K562 (cell line): Measurements from ENCODE around the gene PTK7. TPM values are rescaled to one million over a fixed set of nuclear protein-coding genes. Genes with fewer than 3 reads are reported as not detected.

Source experiments
- ATAC-seq: fragments of 200-7000 bp; cut with Tn5 transposase; 3 replicates; pipeline ENCODE4 v1.9.1; 2020; ENCODE audit warnings: moderate library complexity
- BruUV-seq: library from RNA; stranded (reverse); fragments of 400-500 nt; replicated peaks from 2 replicates; lab custom pipeline; 2021; lab: Mats Ljungman, UMichigan
- CTCF ChIA-PET: fragments of 300-600 bp; formaldehyde crosslinking; extraction: SDS; loops from one replicate; lab custom pipeline; 2021; ENCODE audit warnings: low intra/inter-chr PET ratio; lab: Yijun Ruan, JAX
- POLR2A ChIA-PET: fragments of 300-600, 350-650 bp; sonication (Branson Sonifier 250); formaldehyde crosslinking; extraction: SDS; loops from one replicate; lab custom pipeline; 2021; ENCODE audit warnings: antibody characterized with exemption, inconsistent platforms; lab: Yijun Ruan, JAX
- DNase-seq, 4 experiments: peaks; one replicate each; pipeline versions ENCODE4 v3.0.0 to v3.0.0-alpha.2; 2011 to 2018; ENCODE audit warnings: low spot score in 3 of 4, mixed read lengths in 3 of 4; ENCODE audit errors: extremely low read depth in 1 of 4
- FAIRE-seq: peaks from 2 replicates; lab custom pipeline; 2011; peaks lifted over from hg19 to GRCh38; lab: Jason Lieb, UNC
- H2AFZ ChIP-seq: 2 replicates; pipeline ENCODE4 v1.6.0; 2011; ENCODE audit warnings: low read depth, low read length, control low read depth, inconsistent platforms
- H3K27ac ChIP-seq: fragments of 200-600 bp; 3 replicates; pipeline ENCODE4 v1.8.0; 2011; ENCODE audit warnings: low read depth, mild to moderate bottlenecking, control low read depth, inconsistent platforms, low read length, moderate library complexity, mixed read lengths; ENCODE audit errors: extremely low read depth
- H3K27me3 ChIP-seq, 2 experiments: fragments of 300-600 bp in 1 of 2; 2 replicates in 1 of 2; 3 replicates in 1 of 2; pipeline versions ENCODE4 v1.6.0 to v1.8.0; 2011; ENCODE audit warnings: inconsistent platforms in 2 of 2, low read length in 2 of 2, mild to moderate bottlenecking in 1 of 2, mixed read lengths in 1 of 2, moderate library complexity in 1 of 2; ENCODE audit not compliant: control insufficient read depth in 2 of 2, insufficient read depth in 2 of 2
- H3K36me3 ChIP-seq: fragments of 300-600 bp; 3 replicates; pipeline ENCODE4 v1.8.0; 2011; ENCODE audit warnings: mild to moderate bottlenecking, low read length, inconsistent platforms; ENCODE audit not compliant: control insufficient read depth, insufficient read depth
- H3K4me1 ChIP-seq, 2 experiments: fragments of 200-600 bp in 1 of 2; replicated peaks in 1 of 2; 2 replicates in 1 of 2; 3 replicates in 1 of 2; pipeline versions ENCODE4 v1.5.1 to v1.8.0; 2011; ENCODE audit warnings: inconsistent platforms in 2 of 2, low read length in 2 of 2, mild to moderate bottlenecking in 1 of 2, mixed read lengths in 1 of 2, moderate library complexity in 1 of 2; ENCODE audit not compliant: control insufficient read depth in 2 of 2, insufficient read depth in 2 of 2
- H3K4me2 ChIP-seq: 2 replicates; pipeline ENCODE4 v1.6.1; 2011; ENCODE audit warnings: low read length, control low read depth, inconsistent platforms, mixed read lengths; ENCODE audit not compliant: insufficient read depth
- H3K4me3 ChIP-seq: fragments of 200-600 bp; sonication (generic), shearing (Covaris generic); 2 replicates; pipeline ENCODE4 v1.5.1; 2016; ENCODE audit warnings: control low read depth, inconsistent platforms
- H3K79me2 ChIP-seq: fragments of 200-600 bp; 3 replicates; pipeline ENCODE4 v1.8.0; 2011; ENCODE audit warnings: low read length, inconsistent platforms; ENCODE audit not compliant: control insufficient read depth, insufficient read depth
- H3K9ac ChIP-seq, 2 experiments: 2 replicates each; pipeline versions ENCODE4 v1.6.0 to v1.6.1; 2011; ENCODE audit warnings: low read depth in 2 of 2, low read length in 2 of 2, control low read depth in 1 of 2, inconsistent platforms in 1 of 2, mild to moderate bottlenecking in 1 of 2, mixed read lengths in 1 of 2; ENCODE audit not compliant: insufficient read depth in 1 of 2
- H3K9me1 ChIP-seq: one replicate; pipeline ENCODE4 v1.6.0; 2011; ENCODE audit warnings: inconsistent platforms, mild to moderate bottlenecking, low read length, moderate library complexity; ENCODE audit not compliant: control insufficient read depth, insufficient read depth
- H3K9me3 ChIP-seq: replicated peaks from 2 replicates; pipeline ENCODE4 v1.5.1; 2011; ENCODE audit warnings: low read depth, low read length, inconsistent platforms; ENCODE audit not compliant: control insufficient read depth, insufficient read depth
- H4K20me1 ChIP-seq: replicated peaks from 2 replicates; pipeline ENCODE4 v1.6.1; 2011; ENCODE audit warnings: low read length, inconsistent platforms, mixed read lengths; ENCODE audit not compliant: control insufficient read depth, insufficient read depth
- ADNP ChIP-seq: fragments of 200-800 bp; sonication (Bioruptor generic); IDR thresholded peaks from 2 replicates; pipeline ENCODE4 v1.6.1; 2016; ENCODE audit warnings: missing genetic modification characterization, missing compliant biosample characterization
- ARID3A ChIP-seq: IDR thresholded peaks from 2 replicates; pipeline ENCODE4 v1.6.1; 2012; ENCODE audit warnings: low read depth, low read length, improper control_type of control experiment, borderline replicate concordance
- BCOR ChIP-seq: fragments of 450-650 bp; IDR thresholded peaks from 2 replicates; pipeline ENCODE4 v1.6.1; 2016
- EP300 ChIP-seq: IDR thresholded peaks from 2 replicates; pipeline ENCODE4 v1.6.1; 2012; ENCODE audit warnings: low read length, improper control_type of control experiment
- GTF2F1 ChIP-seq: IDR thresholded peaks from 2 replicates; pipeline ENCODE4 v1.6.1; 2011; ENCODE audit warnings: low read depth, low read length, improper control_type of control experiment
- HMG20A ChIP-seq: fragments of 450-650 bp; formaldehyde crosslinking; conservative IDR thresholded peaks from 2 replicates; pipeline ENCODE4 v1.4.0; 2020; ENCODE audit warnings: mild to moderate bottlenecking, mixed read lengths
- KDM1A ChIP-seq, 2 experiments: fragments of 450-650 bp; IDR thresholded peaks; 2 replicates each; pipeline ENCODE4 v1.6.1; 2016; ENCODE audit warnings: mild to moderate bottlenecking in 2 of 2
- MAZ ChIP-seq, 2 experiments: fragments of 450-650 bp in 1 of 2; sonication (generic) in 1 of 2; formaldehyde crosslinking; IDR thresholded peaks in 1 of 2; conservative IDR thresholded peaks in 1 of 2; 2 replicates each; pipeline versions ENCODE4 v1.4.0 to v1.5.0; 2020; ENCODE audit warnings: mild to moderate bottlenecking in 1 of 2, missing genetic modification reagents in 1 of 2
- PTRF ChIP-seq: fragments of 450-650 bp; IDR thresholded peaks from 2 replicates; pipeline ENCODE4 v1.6.1; 2016; ENCODE audit warnings: mild to moderate bottlenecking, missing genetic modification characterization, missing compliant biosample characterization
- RBM17 ChIP-seq: fragments of 200-400 bp; formaldehyde crosslinking; IDR thresholded peaks from 2 replicates; pipeline ENCODE4 v1.6.1; 2017; ENCODE audit warnings: low read depth, mild to moderate bottlenecking, low read length, borderline replicate concordance
- RBM25 ChIP-seq: fragments of 200-400 bp; formaldehyde crosslinking; IDR thresholded peaks from 2 replicates; pipeline ENCODE4 v1.6.1; 2018; ENCODE audit warnings: low read length, low read depth, moderate library complexity; ENCODE audit not compliant: severe bottlenecking
- RCOR1 ChIP-seq, 2 experiments: IDR thresholded peaks; 2 replicates each; pipeline ENCODE4 v1.6.1; 2012; ENCODE audit warnings: low read depth in 2 of 2, low read length in 2 of 2, borderline replicate concordance in 1 of 2, improper control_type of control experiment in 1 of 2
- SP1 ChIP-seq: sonication (generic); formaldehyde crosslinking; IDR thresholded peaks from 2 replicates; pipeline ENCODE4 v1.8.1; 2022; ENCODE audit warnings: mild to moderate bottlenecking, missing genetic modification reagents
- THAP7 ChIP-seq: fragments of 250-450 bp; sonication (Bioruptor Pico); IDR thresholded peaks from 2 replicates; pipeline ENCODE4 v1.5.0; 2021
- ZBTB43 ChIP-seq: sonication (generic); formaldehyde crosslinking; IDR thresholded peaks from 2 replicates; pipeline ENCODE4 v1.8.0; 2023; ENCODE audit warnings: mild to moderate bottlenecking, missing genetic modification reagents
- ZNF277 ChIP-seq: fragments of 250-450 bp; sonication (Bioruptor Pico); IDR thresholded peaks from 2 replicates; pipeline ENCODE4 v1.8.0; 2022; ENCODE audit warnings: inconsistent platforms, mild to moderate bottlenecking, moderate library complexity, borderline replicate concordance
- in situ Hi-C: fragments of 300-500 bp; cut with MboI; formaldehyde crosslinking; loops from 4 replicates; pipeline ENCODE4 v1.15.0; 2018; ENCODE audit warnings: inconsistent platforms, mixed read lengths
- intact Hi-C: fragments of 100-400 bp; cut with micrococcal nuclease; formaldehyde crosslinking; loops from 2 replicates; pipeline ENCODE4 v1.14.2; 2022
- polyA plus RNA-seq, 8 experiments: library from polyadenylated mRNA; depleted of rRNA in 4 of 8; stranded (reverse) in 5 of 8; unstranded in 3 of 8; fragments of >200 nt; fragmentation: Nextera tagmentation in 2 of 8; fragmentation: Illumina TruSeq in 1 of 8; extraction: Ambion mirVana in 2 of 8; extraction: Trizol in 1 of 8; gene quantifications; 2 replicates each; pipeline versions ENCODE4 v1.2.1 to v1.2.3, GENCODE V29; 2011 to 2014; ENCODE audit warnings: inconsistent platforms in 1 of 8, missing spikeins in 1 of 8
- total RNA-seq, 7 experiments: library from RNA; depleted of rRNA in 6 of 7; stranded (reverse); fragments of >200 nt in 6 of 7; fragmentation: Illumina TruSeq in 2 of 7; extraction: Trizol in 2 of 7; gene quantifications; 2 replicates each; pipeline versions ENCODE4 v1.2.1 to v1.2.3, GENCODE V29; 2011 to 2021; ENCODE audit warnings: low replicate concordance in 1 of 7

Gene PTK7
- total and polyA plus RNA-seq, 9 of the 15 experiments (the other 6 are each of a cell fraction or from before 2014, with no cell fraction given), result 0.20 to 6.8 (median 4.2) TPM

- no peak for TF ChIP-seq ZBTB43 (CRISPR knock-in tag)
- TF ChIP-seq SP1 (CRISPR knock-in tag), result no peak
- TF ChIP-seq ARID3A, result no peak
- no peak for TF ChIP-seq GTF2F1
Measured at GRCh38 chr6:43159599-43159998, 83.5 kb downstream of the PTK7 start (continued).

- no peak overlapping the region for H3K27ac ChIP-seq
- DNase-seq, result no peak
- no peak overlapping the region for H3K9ac ChIP-seq
- TF ChIP-seq EP300 (no peak), RBM17 (no peak), HMG20A (CRISPR knock-in tag) (no peak), ZNF277 (no peak), ADNP (tag) (peak; percentile 86), THAP7 (no peak), MAZ (CRISPR knock-in tag; conservative IDR thresholded peaks at IDR 0.05 in 1 of 2, IDR thresholded peaks at IDR 0.05 in 1 of 2) (no peak), RBM25 (peak; percentile 89), KDM1A (IDR thresholded peaks at IDR 0.05) (peak in 1 of 2 experiments; percentile 62; a peak in 2 of 4 replicates), BCOR (peak; percentile 84), RCOR1 (IDR thresholded peaks at IDR 0.05; ENCODE audit: borderline replicate concordance in 1 of 2, low read depth in 2 of 2, low read length in 2 of 2) (peak in 1 of 2 experiments; percentile 64; a peak in 2 of 4 replicates), PTRF (tag) (no peak)
- TF ChIP-seq, all 486 proteins: peak for 5
- Histone ChIP-seq H3K4me3 (no peak overlapping the region), H3K4me2 (no peak overlapping the region), H3K4me1 (peaks cover 7 to 10% of the 10 kb centered on the region in 2 experiments; a peak in 4 of 5 replicates), H3K9me3 (no peaks in the 10 kb centered on the region), H3K36me3 (no peaks in the 10 kb centered on the region), H2AFZ (no peak overlapping the region), H3K79me2 (no peaks in the 10 kb centered on the region), H3K27me3 (no peaks in the 10 kb centered on the region), H3K9me1 (peaks cover 3% of the 10 kb centered on the region), H4K20me1 (no peaks in the 10 kb centered on the region)
- POLR2A ChIA-PET, result interaction anchor here (0.6 to 1.5 kb wide), 4 partner anchors 10 to 786 kb away, joined by 3 to 8 read pairs (median 5); no protein-coding TSS in a partner anchor
- CTCF ChIA-PET, result no interaction called here
- in situ Hi-C loops (no loop called here), intact Hi-C loops (no loop called here)
- FAIRE-seq (no peak), ATAC-seq (no peak)
- BruUV-seq, result no TSS peak
Measured at GRCh38 chr6:43163899-43164298, 87.8 kb downstream of the PTK7 start.
